GM13976 (cell line): ENCODE measurements around the gene PGLYRP4.
"Not testable (repeated sequence)": the region's sequence is repeated elsewhere in the genome, so short reads cannot be mapped to it uniquely, and the experiment has no call there.

ENCODE experiments used
- DNase-seq: peaks from one replicate; pipeline ENCODE4 v3.0.0; 2012; ENCODE audit warnings: low spot score
- CTCF ChIP-seq: IDR thresholded peaks from 2 replicates; pipeline ENCODE4 v1.5.1; 2012; ENCODE audit warnings: borderline replicate concordance, mild to moderate bottlenecking; ENCODE audit not compliant: insufficient read depth; ENCODE audit errors: extremely low read depth, missing control alignments, control extremely low read depth
- in situ Hi-C: fragments of 300-500 bp; cut with MboI; formaldehyde crosslinking; loops from one replicate; pipeline ENCODE4 v1.12.0; 2022; ENCODE audit warnings: low sequenced_read_pairs, mixed read lengths, inconsistent platforms; ENCODE audit not compliant: unreplicated experiment

The PGLYRP4 gene

GRCh38 chr1:153353226-153353947 lies 4.7 kb upstream of the PGLYRP4 start:
- peak; percentile 40 for TF ChIP-seq CTCF
- peak; percentile 67 for DNase-seq
- in situ Hi-C loops, result loop anchor here (5.0 kb wide), 1 partner anchor 129 kb away; no protein-coding TSS in a partner anchor

- TF ChIP-seq CTCF, result peak; percentile 87
- in situ Hi-C loops, result loop anchor here (5.0 kb wide), 1 partner anchor 130 kb away; no protein-coding TSS in a partner anchor
- peak; percentile 78 for DNase-seq
These were observed 3.9 kb upstream of the PGLYRP4 start for GRCh38 chr1:153352523-153352922.

GRCh38 chr1:153350321-153350957 lies 1.8 kb upstream of the PGLYRP4 start:
- TF ChIP-seq CTCF, result no peak
- in situ Hi-C loops, result loop anchor here (5.0 kb wide), 1 partner anchor 132 kb away; no protein-coding TSS in a partner anchor
- peak; percentile 1 for DNase-seq

- DNase-seq, result peak; percentile 11
- in situ Hi-C loops, result loop anchor here (5.0 kb wide), 1 partner anchor 133 kb away; no protein-coding TSS in a partner anchor
- no peak for TF ChIP-seq CTCF
These were observed 1.0 kb upstream of the PGLYRP4 start for GRCh38 chr1:153349363-153350320.

- in situ Hi-C loops, result no loop called here
- DNase-seq, result no peak
- TF ChIP-seq CTCF, result no peak
These were observed 785 bp downstream of the PGLYRP4 start for GRCh38 chr1:153347856-153348255.

GRCh38 chr1:153347049-153347448 lies 1.6 kb downstream of the PGLYRP4 start:
- in situ Hi-C loops, DNase-seq: not testable (repeated sequence)
